Gastrocnemius medialis (tissue), 4 donors: Measurements from ENCODE around the gene SEMA3D. TPM values are rescaled to one million over a fixed set of nuclear protein-coding genes. Genes with fewer than 3 reads are reported as not detected.

Experiments used
- ATAC-seq, 2 donors: fragments of 150-250 bp; one replicate each; pipeline ENCODE4 v1.9.1; 2016
- DNase-seq, 2 donors: peaks; one replicate each; pipeline ENCODE4 v3.0.0-alpha.2; 2019
- H3K27ac ChIP-seq, 4 donors: fragments of 200-600 bp; sonication (generic); 1 replicate in 1 of 4; 2 replicates in 3 of 4; pipeline ENCODE4 v1.5.1; 2016 to 2018; ENCODE audit warnings: mild to moderate bottlenecking in 2 of 4, moderate library complexity in 1 of 4
- H3K27me3 ChIP-seq, 3 donors: fragments of 200-600 bp; sonication (generic) in 2 of 3; 1 replicate in 1 of 3; 2 replicates in 2 of 3; pipeline versions ENCODE4 v1.5.1 to v1.6.0; 2016 to 2019; ENCODE audit warnings: mild to moderate bottlenecking in 1 of 3, moderate library complexity in 1 of 3
- H3K36me3 ChIP-seq, 2 donors: fragments of 200-600 bp; sonication (generic) in 1 of 2; one replicate each; pipeline ENCODE4 v1.5.1; 2017 to 2018
- H3K4me1 ChIP-seq, 2 donors: fragments of 200-600 bp; sonication (generic) in 1 of 2; one replicate each; pipeline ENCODE4 v1.5.1; 2016 to 2017; ENCODE audit warnings: mild to moderate bottlenecking in 2 of 2
- H3K4me3 ChIP-seq, 4 donors: fragments of 200-600 bp; sonication (generic) in 3 of 4; 1 replicate in 1 of 4; 2 replicates in 3 of 4; pipeline ENCODE4 v1.5.1; 2016 to 2019; ENCODE audit warnings: mild to moderate bottlenecking in 2 of 4
- H3K9me3 ChIP-seq, 3 donors: fragments of 200-600 bp; sonication (generic) in 2 of 3; 1 replicate in 1 of 3; 2 replicates in 2 of 3; pipeline ENCODE4 v1.5.1; 2016 to 2019
- POLR2A ChIP-seq, 2 donors: fragments of 450-650 bp; IDR thresholded peaks; one replicate each; pipeline ENCODE4 v1.6.1; 2017; ENCODE audit warnings: antibody characterized with exemption in 2 of 2, mild to moderate bottlenecking in 2 of 2, moderate library complexity in 2 of 2
- in situ Hi-C, 4 donors: fragments of 200-750 bp; cut with MboI; loops; one replicate each; pipeline versions ENCODE4 v1.15.0 to v1.8.0; 2017; ENCODE audit warnings: low sequenced_read_pairs in 4 of 4
- intact Hi-C: fragments of 100-400 bp; cut with DNase I; formaldehyde crosslinking; loops from one replicate; pipeline ENCODE4 v1.15.1; 2023; ENCODE audit warnings: low total_unique reads
- total RNA-seq, 4 donors: library from RNA; depleted of rRNA; stranded (reverse); fragments of >200 nt; gene quantifications; one replicate each; pipeline versions ENCODE4 v1.1.0 to v1.2.3, GENCODE V29; 2016
- TF ChIP-seq, protein P1 (sequence below), 5 experiments: fragments of 450-650 bp in 3 of 5; fragments of 200-600 bp in 2 of 5; sonication (generic) in 2 of 5; IDR thresholded peaks in 4 of 5; conservative IDR thresholded peaks in 1 of 5; 1 replicate in 4 of 5; 2 replicates in 1 of 5; pipeline ENCODE4 v1.5.1; 2016 to 2019; ENCODE audit warnings: antibody characterized with exemption in 5 of 5, mild to moderate bottlenecking in 3 of 5, moderate library complexity in 3 of 5

SEMA3D gene
- total RNA-seq, 4 donors from 2014 or later: 0.75 TPM; not detected in 3

DNA sequence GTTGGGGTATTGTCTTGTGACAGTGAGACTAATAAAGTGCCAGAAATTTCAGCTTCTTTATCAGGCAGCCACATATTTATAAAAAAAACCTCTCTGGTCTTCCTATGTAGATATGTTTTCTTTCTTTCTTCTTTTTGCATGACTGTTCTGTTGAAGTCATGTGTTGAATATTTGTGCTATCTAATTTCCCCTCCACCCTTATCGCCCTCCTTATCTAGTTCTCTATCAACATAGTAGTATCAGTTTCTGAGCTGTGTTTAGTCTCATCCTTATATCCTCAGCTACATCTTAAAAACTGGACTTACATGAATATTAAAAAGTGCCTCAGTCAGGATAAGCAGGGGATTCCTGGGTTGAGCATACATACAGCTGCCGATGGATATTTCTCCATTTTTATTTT lies 53.9 kb downstream of the SEMA3D start:
- Histone ChIP-seq H3K4me1 (no peaks in the 10 kb centered on the region), H3K36me3 (no peaks in the 10 kb centered on the region), H3K27me3 (no peaks in the 10 kb centered on the region), H3K9me3 (no peaks in the 10 kb centered on the region), H3K27ac (no peak overlapping the region), H3K4me3 (no peak overlapping the region)
- intact Hi-C loops (no loop called here), in situ Hi-C loops (no loop called here)
- DNase-seq: no peak
- no peak for ATAC-seq
- TF ChIP-seq, protein P1, sequence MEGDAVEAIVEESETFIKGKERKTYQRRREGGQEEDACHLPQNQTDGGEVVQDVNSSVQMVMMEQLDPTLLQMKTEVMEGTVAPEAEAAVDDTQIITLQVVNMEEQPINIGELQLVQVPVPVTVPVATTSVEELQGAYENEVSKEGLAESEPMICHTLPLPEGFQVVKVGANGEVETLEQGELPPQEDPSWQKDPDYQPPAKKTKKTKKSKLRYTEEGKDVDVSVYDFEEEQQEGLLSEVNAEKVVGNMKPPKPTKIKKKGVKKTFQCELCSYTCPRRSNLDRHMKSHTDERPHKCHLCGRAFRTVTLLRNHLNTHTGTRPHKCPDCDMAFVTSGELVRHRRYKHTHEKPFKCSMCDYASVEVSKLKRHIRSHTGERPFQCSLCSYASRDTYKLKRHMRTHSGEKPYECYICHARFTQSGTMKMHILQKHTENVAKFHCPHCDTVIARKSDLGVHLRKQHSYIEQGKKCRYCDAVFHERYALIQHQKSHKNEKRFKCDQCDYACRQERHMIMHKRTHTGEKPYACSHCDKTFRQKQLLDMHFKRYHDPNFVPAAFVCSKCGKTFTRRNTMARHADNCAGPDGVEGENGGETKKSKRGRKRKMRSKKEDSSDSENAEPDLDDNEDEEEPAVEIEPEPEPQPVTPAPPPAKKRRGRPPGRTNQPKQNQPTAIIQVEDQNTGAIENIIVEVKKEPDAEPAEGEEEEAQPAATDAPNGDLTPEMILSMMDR (IDR thresholded peaks at IDR 0.05 in 4 of 5, conservative IDR thresholded peaks at IDR 0.05 in 1 of 5): no peak
- TF ChIP-seq POLR2A (IDR thresholded peaks at IDR 0.05): no peak

DNA sequence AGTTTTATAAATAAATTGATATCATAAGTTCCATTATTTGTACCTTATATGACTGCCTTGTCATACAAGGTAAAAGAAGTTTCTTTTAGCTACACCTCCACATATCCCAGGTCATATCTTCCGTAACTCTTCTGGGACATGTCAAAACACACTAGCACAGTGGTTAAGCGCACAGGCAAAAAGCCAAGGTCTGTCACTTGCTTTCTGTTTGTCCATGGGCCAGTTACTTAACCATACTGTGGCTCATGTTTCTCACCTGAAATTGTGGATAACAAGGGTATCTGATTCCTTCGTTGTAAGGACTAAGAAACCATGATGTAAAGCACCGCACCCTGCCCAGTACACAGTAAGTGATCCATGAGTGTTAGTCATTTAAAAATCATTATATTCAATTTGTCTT lies 56.2 kb downstream of the SEMA3D start:
- ATAC-seq: no peak
- Histone ChIP-seq H3K4me1 (no peaks in the 10 kb centered on the region), H3K36me3 (no peaks in the 10 kb centered on the region), H3K9me3 (no peaks in the 10 kb centered on the region), H3K4me3 (no peak overlapping the region), H3K27ac (no peak overlapping the region), H3K27me3 (no peaks in the 10 kb centered on the region)
- intact Hi-C loops: no loop called here
- in situ Hi-C loops: no loop called here
- no peak for TF ChIP-seq POLR2A (IDR thresholded peaks at IDR 0.05)
- TF ChIP-seq, protein P1 (IDR thresholded peaks at IDR 0.05 in 4 of 5, conservative IDR thresholded peaks at IDR 0.05 in 1 of 5): no peak
- no peak for DNase-seq

DNA sequence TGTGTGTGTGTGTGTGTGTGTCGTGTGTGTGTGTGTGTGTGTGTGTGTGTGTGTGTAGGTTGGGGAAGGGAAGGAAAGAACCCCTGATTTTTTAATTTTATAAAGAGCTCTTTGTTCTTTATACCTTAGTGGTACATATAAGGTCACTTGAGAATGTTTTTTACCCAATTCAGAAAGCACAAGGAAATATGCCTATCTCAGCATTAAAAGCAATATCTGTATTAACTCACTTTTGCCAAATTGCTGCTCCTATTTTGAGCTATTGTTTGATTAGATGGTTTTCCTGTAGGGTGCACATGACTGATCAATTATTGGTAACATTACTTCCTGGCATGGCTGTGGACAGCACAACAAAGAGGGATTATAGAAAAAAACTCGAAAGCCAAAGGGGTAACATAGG lies 60.5 kb downstream of the SEMA3D start:
- no peaks in the 10 kb centered on the region for H3K27me3 ChIP-seq
- no peak for DNase-seq
- no peaks in the 10 kb centered on the region for H3K36me3 ChIP-seq
- H3K4me3 ChIP-seq: no peak overlapping the region
- in situ Hi-C loops: no loop called here
- intact Hi-C loops: no loop called here
- no peak overlapping the region for H3K27ac ChIP-seq
- H3K4me1 ChIP-seq: no peaks in the 10 kb centered on the region
- TF ChIP-seq, protein P1 (IDR thresholded peaks at IDR 0.05 in 4 of 5, conservative IDR thresholded peaks at IDR 0.05 in 1 of 5): no peak
- no peak for TF ChIP-seq POLR2A (IDR thresholded peaks at IDR 0.05)
- no peak for ATAC-seq
- H3K9me3 ChIP-seq: no peaks in the 10 kb centered on the region

DNA sequence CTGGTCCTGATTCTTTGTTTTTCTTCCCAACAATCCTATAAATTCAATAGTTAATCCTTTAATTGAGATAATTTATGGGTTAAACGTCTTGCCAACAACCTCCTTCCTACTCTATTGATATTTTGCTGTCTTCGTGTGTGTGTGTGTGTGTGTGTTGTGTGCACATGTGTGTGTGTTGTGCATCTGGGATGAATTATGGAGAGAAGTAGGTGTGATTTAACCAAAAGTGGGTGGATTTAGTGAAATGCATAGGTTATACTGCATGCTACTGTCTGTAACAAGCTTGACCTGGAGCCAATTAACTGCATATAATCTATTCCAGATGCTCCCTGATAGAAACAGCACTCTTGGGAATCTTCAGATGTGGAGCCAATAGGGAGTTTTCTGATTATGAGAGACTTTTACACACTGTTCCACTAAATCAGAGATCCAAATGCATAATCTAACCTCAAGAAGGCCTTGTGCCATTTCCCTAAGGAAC lies 61.2 kb downstream of the SEMA3D start:
- intact Hi-C loops: no loop called here
- no peaks in the 10 kb centered on the region for H3K4me1 ChIP-seq
- H3K4me3 ChIP-seq: no peak overlapping the region
- H3K36me3 ChIP-seq: no peaks in the 10 kb centered on the region
- no peaks in the 10 kb centered on the region for H3K27me3 ChIP-seq
- DNase-seq (no peak), ATAC-seq (no peak)
- no peak for TF ChIP-seq POLR2A (IDR thresholded peaks at IDR 0.05)
- TF ChIP-seq, protein P1 (IDR thresholded peaks at IDR 0.05 in 4 of 5, conservative IDR thresholded peaks at IDR 0.05 in 1 of 5): no peak
- in situ Hi-C loops: no loop called here
- no peaks in the 10 kb centered on the region for H3K9me3 ChIP-seq
- no peak overlapping the region for H3K27ac ChIP-seq

DNA sequence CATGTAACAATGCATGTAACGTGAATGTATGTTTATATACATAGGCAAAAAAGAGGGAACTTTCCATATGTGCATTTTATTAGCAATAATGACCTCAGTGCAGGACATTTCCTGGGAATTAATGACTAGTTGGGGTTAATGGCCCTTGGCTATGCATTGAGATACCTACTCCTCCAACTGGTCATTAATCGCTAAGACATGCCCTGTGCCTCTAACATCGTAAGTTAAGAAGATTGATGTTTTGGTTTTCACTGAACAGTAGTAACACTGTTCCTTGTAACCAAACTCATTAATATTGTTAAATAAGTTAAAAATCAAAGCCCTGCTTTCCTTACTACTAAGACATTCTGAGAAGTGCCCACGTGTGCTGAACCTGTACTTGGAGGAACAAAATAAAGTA lies 61.7 kb downstream of the SEMA3D start:
- Histone ChIP-seq H3K4me1 (no peaks in the 10 kb centered on the region), H3K27me3 (no peaks in the 10 kb centered on the region), H3K36me3 (no peaks in the 10 kb centered on the region), H3K9me3 (no peaks in the 10 kb centered on the region), H3K27ac (no peak overlapping the region), H3K4me3 (no peak overlapping the region)
- ATAC-seq (no peak), DNase-seq (no peak)
- intact Hi-C loops: no loop called here
- TF ChIP-seq POLR2A (IDR thresholded peaks at IDR 0.05): no peak
- in situ Hi-C loops: no loop called here
